ENCODE data around the gene SMS. TPM values are rescaled to one million over a fixed set of nuclear protein-coding genes. Genes with fewer than 3 reads are reported as not detected.
A peak's percentile ranks its signal among the peaks of the same experiment; 100 is the strongest.

SMS gene
- total RNA-seq, 1 donor = 27.7 TPM

- DNase-seq (ENCODE audit: low read depth in 2 of 3, low spot score in 2 of 3) = peak in 2 of 3 donors; percentile 7 to 9
Measured at GRCh38 chrX:21974011-21974385, 33.5 kb downstream of the SMS start.

- no peak for DNase-seq (ENCODE audit: low read depth in 2 of 3, low spot score in 2 of 3)
Measured at GRCh38 chrX:21975242-21975641, 34.7 kb downstream of the SMS start.

- peak in 1 of 3 donors; percentile 12 for DNase-seq (ENCODE audit: low read depth in 2 of 3, low spot score in 2 of 3)
Measured at GRCh38 chrX:21975812-21976211, 35.3 kb downstream of the SMS start.

- no peak for DNase-seq (ENCODE audit: low read depth in 2 of 3, low spot score in 2 of 3)
Measured at GRCh38 chrX:21978346-21978745, 37.8 kb downstream of the SMS start.

- no peak for DNase-seq (ENCODE audit: low read depth in 2 of 3, low spot score in 2 of 3)
Measured at GRCh38 chrX:21982311-21982710, 41.8 kb downstream of the SMS start.

- DNase-seq (ENCODE audit: low read depth in 2 of 3, low spot score in 2 of 3) = peak; percentile 44 to 82 (median 52)
Measured at GRCh38 chrX:21985332-21985777, 44.8 kb downstream of the SMS start.

- no peak for DNase-seq (ENCODE audit: low read depth in 2 of 3, low spot score in 2 of 3)
Measured at GRCh38 chrX:21986596-21986995, 46.1 kb downstream of the SMS start.

- no peak for DNase-seq (ENCODE audit: low read depth in 2 of 3, low spot score in 2 of 3)
Measured at GRCh38 chrX:21989384-21989783, 48.9 kb downstream of the SMS start.

GRCh38 chrX:21990832-21991231 is 50.3 kb downstream of the SMS start:
- DNase-seq (ENCODE audit: low read depth in 2 of 3, low spot score in 2 of 3) = no peak

- DNase-seq (ENCODE audit: low read depth in 2 of 3, low spot score in 2 of 3) = no peak
Measured at GRCh38 chrX:21991504-21991903, 51.0 kb downstream of the SMS start.

GRCh38 chrX:21993265-21993664 is 52.8 kb downstream of the SMS start:
- DNase-seq (ENCODE audit: low read depth in 2 of 3, low spot score in 2 of 3) = peak in 2 of 3 donors; percentile 38 to 61

- peak in 2 of 3 donors; percentile 58 to 74 for DNase-seq (ENCODE audit: low read depth in 2 of 3, low spot score in 2 of 3)
Measured at GRCh38 chrX:21996872-21997455, 56.5 kb downstream of the SMS start.

- DNase-seq (ENCODE audit: low read depth in 2 of 3, low spot score in 2 of 3) = no peak
Measured at GRCh38 chrX:21998037-21998436, 57.5 kb downstream of the SMS start.

- DNase-seq (ENCODE audit: low read depth in 2 of 3, low spot score in 2 of 3) = no peak
Measured at GRCh38 chrX:22004866-22005265, 64.4 kb downstream of the SMS start.

GRCh38 chrX:22012051-22012450 is 71.5 kb downstream of the SMS start:
- peak in 1 of 3 donors; percentile 13 for DNase-seq (ENCODE audit: low read depth in 2 of 3, low spot score in 2 of 3)

- no peak for DNase-seq (ENCODE audit: low read depth in 2 of 3, low spot score in 2 of 3)
Measured at GRCh38 chrX:22012931-22013330, 72.4 kb downstream of the SMS start.

- DNase-seq (ENCODE audit: low read depth in 2 of 3, low spot score in 2 of 3) = no peak
Measured at GRCh38 chrX:22015139-22015750, 74.7 kb downstream of the SMS start.

GRCh38 chrX:22021751-22022324 is 81.3 kb downstream of the SMS start:
- DNase-seq (ENCODE audit: low read depth in 2 of 3, low spot score in 2 of 3) = no peak

- DNase-seq (ENCODE audit: low read depth in 2 of 3, low spot score in 2 of 3) = no peak
Measured at GRCh38 chrX:22024577-22024976, 84.1 kb downstream of the SMS start.

- no peak for DNase-seq (ENCODE audit: low read depth in 2 of 3, low spot score in 2 of 3)
Measured at GRCh38 chrX:22025751-22026150, 85.2 kb downstream of the SMS start.

GRCh38 chrX:22026731-22027130 is 86.2 kb downstream of the SMS start:
- DNase-seq (ENCODE audit: low read depth in 2 of 3, low spot score in 2 of 3) = no peak

GRCh38 chrX:22032084-22032483 is 91.6 kb downstream of the SMS start, which contains the start of gene PHEX:
PHEX (plus strand) TSS chrX:22032325; CDS start chrX:22033006, 681 bp downstream.
- DNase-seq (ENCODE audit: low read depth in 2 of 3, low spot score in 2 of 3) = peak in 1 of 3 donors; percentile 4
